ENCODE data around the gene OLIG1.

Gene OLIG1

GRCh38 chr21:33031152-33031911 is 38.6 kb upstream of the OLIG1 start:
- DNase-seq, result no peak

- DNase-seq, result no peak
Measured at GRCh38 chr21:33032434-33033047, 37.4 kb upstream of the OLIG1 start.

GRCh38 chr21:33033094-33033951 is 36.6 kb upstream of the OLIG1 start:
- DNase-seq, result no peak

- no peak for DNase-seq
Measured at GRCh38 chr21:33033961-33034413, 36.0 kb upstream of the OLIG1 start.

GRCh38 chr21:33035147-33035546 is 34.8 kb upstream of the OLIG1 start:
- no peak for DNase-seq

GRCh38 chr21:33036430-33037162 is 33.3 kb upstream of the OLIG1 start:
- DNase-seq, result no peak

GRCh38 chr21:33037501-33037900 is 32.4 kb upstream of the OLIG1 start:
- DNase-seq, result no peak

- no peak for DNase-seq
Measured at GRCh38 chr21:33039536-33039935, 30.4 kb upstream of the OLIG1 start.

- DNase-seq, result no peak
Measured at GRCh38 chr21:33040215-33040614, 29.7 kb upstream of the OLIG1 start.

GRCh38 chr21:33041981-33042380 is 28.0 kb upstream of the OLIG1 start:
- no peak for DNase-seq

- DNase-seq, result no peak
Measured at GRCh38 chr21:33042812-33043211, 27.1 kb upstream of the OLIG1 start.

GRCh38 chr21:33046455-33046854 is 23.5 kb upstream of the OLIG1 start:
- no peak for DNase-seq

- DNase-seq, result no peak
Measured at GRCh38 chr21:33047231-33047630, 22.7 kb upstream of the OLIG1 start.

- DNase-seq, result no peak
Measured at GRCh38 chr21:33051925-33052324, 18.0 kb upstream of the OLIG1 start.

GRCh38 chr21:33053951-33054350 is 16.0 kb upstream of the OLIG1 start:
- no peak for DNase-seq

- DNase-seq, result no peak
Measured at GRCh38 chr21:33055991-33056390, 13.9 kb upstream of the OLIG1 start.

GRCh38 chr21:33057385-33057940 is 12.5 kb upstream of the OLIG1 start:
- DNase-seq, result no peak

- DNase-seq, result no peak
Measured at GRCh38 chr21:33058527-33058926, 11.4 kb upstream of the OLIG1 start.

- DNase-seq, result no peak
Measured at GRCh38 chr21:33058957-33059356, 11.0 kb upstream of the OLIG1 start.

- DNase-seq, result no peak
Measured at GRCh38 chr21:33059380-33059841, 10.5 kb upstream of the OLIG1 start.

GRCh38 chr21:33061233-33061632 is 8.7 kb upstream of the OLIG1 start:
- no peak for DNase-seq

- no peak for DNase-seq
Measured at GRCh38 chr21:33063375-33063883, 6.5 kb upstream of the OLIG1 start.

Measured in T-helper 9 cell (primary cell).